ENCODE data around the gene SFXN5.

SFXN5 gene

GRCh38 chr2:72988041-72988440 lies 83.5 kb downstream of the SFXN5 start:
- no peak for DNase-seq (ENCODE audit: low spot score)
- H3K4me3 Mint-ChIP-seq: no peak overlapping the region
- H3K4me1 Mint-ChIP-seq (ENCODE audit: low read depth): no peaks in the 10 kb centered on the region
- no peak overlapping the region for H3K27ac Mint-ChIP-seq
- H3K27me3 Mint-ChIP-seq (ENCODE audit: low read depth): no peaks in the 10 kb centered on the region
- H3K9me3 Mint-ChIP-seq: no peaks in the 10 kb centered on the region
- no peaks in the 10 kb centered on the region for H3K36me3 Mint-ChIP-seq (ENCODE audit: low read depth)

GRCh38 chr2:72985891-72986683 lies 85.4 kb downstream of the SFXN5 start:
- Mint-ChIP-seq H3K4me3 (no peak overlapping the region), H3K36me3 (ENCODE audit: low read depth) (no peaks in the 10 kb centered on the region), H3K4me1 (ENCODE audit: low read depth) (no peaks in the 10 kb centered on the region), H3K27me3 (ENCODE audit: low read depth) (no peaks in the 10 kb centered on the region), H3K9me3 (no peaks in the 10 kb centered on the region), H3K27ac (no peak overlapping the region)
- no peak for DNase-seq (ENCODE audit: low spot score)

GRCh38 chr2:72985136-72985535 lies 86.4 kb downstream of the SFXN5 start:
- Mint-ChIP-seq H3K27ac (no peak overlapping the region), H3K27me3 (ENCODE audit: low read depth) (no peaks in the 10 kb centered on the region)
- DNase-seq (ENCODE audit: low spot score): no peak

GRCh38 chr2:72984172-72984671 lies 87.3 kb downstream of the SFXN5 start:
- H3K4me1 Mint-ChIP-seq (ENCODE audit: low read depth): peaks cover 3% of the 10 kb centered on the region
- H3K27me3 Mint-ChIP-seq (ENCODE audit: low read depth): no peaks in the 10 kb centered on the region
- H3K27ac Mint-ChIP-seq: no peak overlapping the region

More at GRCh38 chr2:72985136-72985535, 86.4 kb downstream of the SFXN5 start:
- no peaks in the 10 kb centered on the region for H3K9me3 Mint-ChIP-seq
- H3K4me3 Mint-ChIP-seq: no peak overlapping the region
- peaks cover under 1% of the 10 kb centered on the region for H3K4me1 Mint-ChIP-seq (ENCODE audit: low read depth)
- H3K36me3 Mint-ChIP-seq (ENCODE audit: low read depth): no peaks in the 10 kb centered on the region

GRCh38 chr2:72983500-72984161 lies 87.9 kb downstream of the SFXN5 start:
- H3K4me1 Mint-ChIP-seq (ENCODE audit: low read depth): peaks cover 3% of the 10 kb centered on the region
- H3K27ac Mint-ChIP-seq: no peak overlapping the region
- DNase-seq (ENCODE audit: low spot score): no peak
- no peaks in the 10 kb centered on the region for H3K9me3 Mint-ChIP-seq
- no peak overlapping the region for H3K4me3 Mint-ChIP-seq
- H3K36me3 Mint-ChIP-seq (ENCODE audit: low read depth): no peaks in the 10 kb centered on the region
- no peaks in the 10 kb centered on the region for H3K27me3 Mint-ChIP-seq (ENCODE audit: low read depth)

More at GRCh38 chr2:72984172-72984671, 87.3 kb downstream of the SFXN5 start:
- Mint-ChIP-seq H3K36me3 (ENCODE audit: low read depth) (no peaks in the 10 kb centered on the region), H3K9me3 (no peaks in the 10 kb centered on the region), H3K4me3 (no peak overlapping the region)
- no peak for DNase-seq (ENCODE audit: low spot score)

- Mint-ChIP-seq H3K9me3 (no peaks in the 10 kb centered on the region), H3K27ac (no peak overlapping the region), H3K4me3 (no peak overlapping the region), H3K4me1 (ENCODE audit: low read depth) (peaks cover 3% of the 10 kb centered on the region), H3K36me3 (ENCODE audit: low read depth) (no peaks in the 10 kb centered on the region), H3K27me3 (ENCODE audit: low read depth) (no peaks in the 10 kb centered on the region)
- DNase-seq (ENCODE audit: low spot score): no peak
Observed at GRCh38 chr2:72982781-72983499, 88.6 kb downstream of the SFXN5 start.

GRCh38 chr2:72982219-72982618 lies 89.3 kb downstream of the SFXN5 start:
- Mint-ChIP-seq H3K4me3 (no peak overlapping the region), H3K27ac (no peak overlapping the region), H3K9me3 (no peaks in the 10 kb centered on the region), H3K36me3 (ENCODE audit: low read depth) (no peaks in the 10 kb centered on the region), H3K27me3 (ENCODE audit: low read depth) (no peaks in the 10 kb centered on the region), H3K4me1 (ENCODE audit: low read depth) (peaks cover 3% of the 10 kb centered on the region)
- no peak for DNase-seq (ENCODE audit: low spot score)

GRCh38 chr2:72981536-72981935 lies 90.0 kb downstream of the SFXN5 start:
- Mint-ChIP-seq H3K27ac (no peak overlapping the region), H3K36me3 (ENCODE audit: low read depth) (no peaks in the 10 kb centered on the region), H3K9me3 (no peaks in the 10 kb centered on the region), H3K4me3 (no peak overlapping the region), H3K4me1 (ENCODE audit: low read depth) (peaks cover 3% of the 10 kb centered on the region), H3K27me3 (ENCODE audit: low read depth) (no peaks in the 10 kb centered on the region)
- no peak for DNase-seq (ENCODE audit: low spot score)

GRCh38 chr2:72980535-72981217 lies 90.8 kb downstream of the SFXN5 start:
- Mint-ChIP-seq H3K36me3 (ENCODE audit: low read depth) (no peaks in the 10 kb centered on the region), H3K4me3 (no peak overlapping the region), H3K9me3 (no peaks in the 10 kb centered on the region), H3K27ac (no peak overlapping the region), H3K27me3 (ENCODE audit: low read depth) (no peaks in the 10 kb centered on the region), H3K4me1 (ENCODE audit: low read depth) (peaks cover 3% of the 10 kb centered on the region)
- no peak for DNase-seq (ENCODE audit: low spot score)

- no peak for DNase-seq (ENCODE audit: low spot score)
- Mint-ChIP-seq H3K4me3 (no peak overlapping the region), H3K36me3 (ENCODE audit: low read depth) (no peaks in the 10 kb centered on the region), H3K27ac (no peak overlapping the region), H3K4me1 (ENCODE audit: low read depth) (peaks cover 3% of the 10 kb centered on the region), H3K9me3 (no peaks in the 10 kb centered on the region), H3K27me3 (ENCODE audit: low read depth) (peaks cover 4% of the 10 kb centered on the region)
Observed at GRCh38 chr2:72979896-72980295, 91.6 kb downstream of the SFXN5 start.

- H3K36me3 Mint-ChIP-seq (ENCODE audit: low read depth): no peaks in the 10 kb centered on the region
- no peak overlapping the region for H3K4me3 Mint-ChIP-seq
- no peaks in the 10 kb centered on the region for H3K9me3 Mint-ChIP-seq
- no peak for DNase-seq (ENCODE audit: low spot score)
- peaks cover 2% of the 10 kb centered on the region for H3K4me1 Mint-ChIP-seq (ENCODE audit: low read depth)
- H3K27me3 Mint-ChIP-seq (ENCODE audit: low read depth): peaks cover 4% of the 10 kb centered on the region
- H3K27ac Mint-ChIP-seq: no peak overlapping the region
Observed at GRCh38 chr2:72975017-72975416, 96.5 kb downstream of the SFXN5 start.

- H3K4me3 Mint-ChIP-seq: no peak overlapping the region
- H3K36me3 Mint-ChIP-seq (ENCODE audit: low read depth): no peaks in the 10 kb centered on the region
- peaks cover 4% of the 10 kb centered on the region for H3K27me3 Mint-ChIP-seq (ENCODE audit: low read depth)
- H3K9me3 Mint-ChIP-seq: no peaks in the 10 kb centered on the region
- no peak overlapping the region for H3K27ac Mint-ChIP-seq
- no peak for DNase-seq (ENCODE audit: low spot score)
- peaks cover 2% of the 10 kb centered on the region for H3K4me1 Mint-ChIP-seq (ENCODE audit: low read depth)
Observed at GRCh38 chr2:72974436-72974754, 97.1 kb downstream of the SFXN5 start.

GRCh38 chr2:72973566-72974435 lies 97.7 kb downstream of the SFXN5 start:
- peaks cover 2% of the 10 kb centered on the region for H3K4me1 Mint-ChIP-seq (ENCODE audit: low read depth)
- no peak overlapping the region for H3K27ac Mint-ChIP-seq
- peak; percentile 7 for DNase-seq (ENCODE audit: low spot score)
- no peaks in the 10 kb centered on the region for H3K36me3 Mint-ChIP-seq (ENCODE audit: low read depth)
- H3K9me3 Mint-ChIP-seq: no peaks in the 10 kb centered on the region
- no peak overlapping the region for H3K4me3 Mint-ChIP-seq
- H3K27me3 Mint-ChIP-seq (ENCODE audit: low read depth): peaks cover 4% of the 10 kb centered on the region
